HUES64 (cell line): ENCODE measurements around the gene MSANTD4.

Experiments used
- H3K27ac ChIP-seq: 2 replicates; pipeline ENCODE4 v1.7.0; 2013; ENCODE audit warnings: low read depth, low read length, inconsistent platforms
- H3K27me3 ChIP-seq: 2 replicates; pipeline ENCODE4 v1.6.1; 2013; ENCODE audit warnings: mild to moderate bottlenecking, low read length; ENCODE audit not compliant: insufficient read depth
- H3K36me3 ChIP-seq: 2 replicates; pipeline ENCODE4 v1.6.1; 2013; ENCODE audit warnings: mild to moderate bottlenecking, low read length; ENCODE audit not compliant: insufficient read depth
- H3K4me1 ChIP-seq: 2 replicates; pipeline ENCODE4 v1.6.1; 2013; ENCODE audit warnings: mild to moderate bottlenecking, low read length, moderate library complexity; ENCODE audit not compliant: insufficient read depth
- H3K4me3 ChIP-seq: 2 replicates; pipeline ENCODE4 v1.5.1; 2013; ENCODE audit warnings: mild to moderate bottlenecking, low read length, moderate library complexity
- H3K9ac ChIP-seq: 2 replicates; pipeline ENCODE4 v1.6.1; 2013; ENCODE audit warnings: mild to moderate bottlenecking, low read depth, low read length
- H3K9me3 ChIP-seq: 2 replicates; pipeline ENCODE4 v1.6.1; 2013; ENCODE audit warnings: low read depth, low read length; ENCODE audit not compliant: insufficient read depth
- WGBS: fragments of 150-250, 120-280 bp; methylation state at CpG from one replicate; pipeline ENCODE4 v1.1.7; 2013; ENCODE audit warnings: missing lambda C conversion rate; 5-methylcytosine and 5-hydroxymethylcytosine counted together

The MSANTD4 gene

DNA sequence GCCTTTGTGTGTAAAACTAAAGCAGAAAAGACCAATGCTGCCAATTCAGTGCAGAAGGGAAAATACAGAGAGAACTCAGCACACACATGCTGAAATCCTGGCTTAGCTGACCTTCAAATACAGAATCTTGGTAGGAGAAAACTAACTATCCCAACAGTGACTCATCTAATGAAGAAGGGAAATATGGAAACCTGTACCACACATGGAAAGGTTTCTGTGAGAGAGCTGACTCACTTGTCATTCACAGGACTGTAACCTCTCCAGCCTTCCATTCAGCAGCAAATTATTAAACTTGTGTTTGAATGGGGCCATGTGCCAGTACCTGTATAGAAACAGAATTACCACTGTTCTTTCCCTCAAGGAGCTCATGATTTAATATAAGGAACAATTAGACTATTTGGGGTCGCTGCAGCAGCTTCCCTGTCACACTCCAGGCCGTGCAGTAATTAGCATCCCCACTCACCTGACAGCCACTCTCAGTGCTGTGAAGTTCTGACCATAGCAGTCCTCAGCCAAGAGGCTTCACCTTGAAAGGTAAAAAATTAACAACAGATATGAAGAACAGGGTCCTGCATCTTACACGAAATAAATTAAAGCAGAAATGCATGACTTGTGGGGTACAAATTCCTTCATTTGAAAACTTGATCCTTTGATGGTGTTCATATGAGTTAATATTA, 53.9 kb downstream of the MSANTD4 start:
- H3K9ac ChIP-seq = no peak overlapping the region
- H3K4me3 ChIP-seq = no peak overlapping the region
- H3K27ac ChIP-seq = no peak overlapping the region
- no peaks in the 10 kb centered on the region for H3K27me3 ChIP-seq
- H3K4me1 ChIP-seq = peaks cover 8% of the 10 kb centered on the region; the same call in 1 of the 2 replicates
- no peaks in the 10 kb centered on the region for H3K36me3 ChIP-seq
- 91% methylated on average over 3 of the region's 3 CpGs for WGBS
- no peaks in the 10 kb centered on the region for H3K9me3 ChIP-seq

DNA sequence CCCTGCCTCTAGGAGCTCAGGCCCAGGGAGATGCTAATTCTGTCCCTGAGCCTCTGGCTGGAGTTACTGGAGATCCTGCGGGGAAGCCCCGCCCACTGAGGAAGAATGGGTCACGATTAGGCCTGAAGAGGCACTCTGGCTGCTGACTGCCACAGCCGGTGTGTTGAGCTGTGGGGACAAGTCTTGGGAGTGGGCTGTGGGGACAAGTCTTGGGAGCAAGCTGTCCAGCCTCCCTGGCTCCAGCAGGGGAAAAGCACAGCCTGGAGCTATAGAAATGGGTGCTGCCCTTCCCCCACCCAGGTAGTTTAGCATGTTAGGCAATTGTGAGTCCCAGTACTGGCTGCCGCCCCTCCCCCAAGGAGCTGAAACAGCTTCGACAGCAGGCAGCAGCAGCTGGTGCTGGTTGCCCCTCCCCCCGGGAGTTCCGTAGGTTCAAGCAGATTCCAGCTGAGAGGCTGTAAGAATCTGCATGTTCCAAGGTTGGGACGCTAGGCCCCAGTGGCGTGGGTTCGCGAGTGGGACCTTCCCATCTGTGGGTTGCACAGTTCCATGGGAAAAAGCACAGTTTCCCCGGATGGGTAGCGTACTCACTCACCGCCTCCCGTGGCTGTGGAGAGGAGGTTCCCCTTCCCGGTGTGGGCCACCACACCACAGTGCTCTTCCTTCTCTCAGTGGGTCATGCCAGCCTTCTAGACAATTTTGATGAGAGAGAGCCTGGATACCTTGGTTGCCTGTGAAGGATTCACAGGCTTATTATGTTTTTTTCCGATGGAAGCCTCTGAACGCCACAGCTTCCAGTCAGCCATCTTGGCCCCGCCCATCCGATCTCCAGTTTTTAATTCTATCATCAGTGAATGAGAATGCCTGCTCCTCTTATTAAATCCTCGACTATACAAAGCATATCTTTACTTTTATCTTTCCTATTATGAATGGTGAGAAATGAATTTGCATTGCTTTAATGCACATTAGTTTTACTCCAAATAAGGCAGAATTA, 61.5 kb downstream of the MSANTD4 start:
- H3K4me1 ChIP-seq = peaks cover 9% of the 10 kb centered on the region; the same call in 1 of the 2 replicates
- no peaks in the 10 kb centered on the region for H3K27me3 ChIP-seq
- H3K9me3 ChIP-seq = no peaks in the 10 kb centered on the region
- no peak overlapping the region for H3K4me3 ChIP-seq
- peak overlapping the region; percentile 30; the same call in 1 of the 2 replicates for H3K9ac ChIP-seq
- peak overlapping the region; percentile 34; the same call in 1 of the 2 replicates for H3K27ac ChIP-seq
- H3K36me3 ChIP-seq = no peaks in the 10 kb centered on the region
- 81% methylated on average over 21 of the region's 22 CpGs for WGBS
